HepG2 (cell line): ENCODE data around the gene DAPK1. TPM values are rescaled to one million over a fixed set of nuclear protein-coding genes. Genes with fewer than 3 reads are reported as not detected.

Source experiments
- NBN ChIP-seq: fragments of 450-650 bp; conservative IDR thresholded peaks from 2 replicates; pipeline ENCODE4 v1.6.1; 2017
- ZNF766 ChIP-seq: sonication (generic); formaldehyde crosslinking; IDR thresholded peaks from 2 replicates; pipeline ENCODE4 v1.5.0; 2020; ENCODE audit warnings: missing genetic modification reagents, borderline replicate concordance
- polyA plus RNA-seq, 8 experiments: library from polyadenylated mRNA; depleted of rRNA in 3 of 8; stranded (reverse) in 7 of 8; unstranded in 1 of 8; fragments of >200 nt; fragmentation: Illumina TruSeq in 4 of 8; extraction: Trizol in 4 of 8; gene quantifications; 2 replicates each; pipeline versions ENCODE4 v1.2.1 to v1.2.3, GENCODE V29; 2011 to 2016; ENCODE audit warnings: low read depth in 4 of 8, missing spikeins in 1 of 8, mixed read lengths in 1 of 8; ENCODE audit not compliant: insufficient read depth in 1 of 8
- total RNA-seq, 5 experiments: library from RNA; depleted of rRNA; stranded (reverse); fragments of >200 nt; fragmentation: Illumina TruSeq; extraction: Trizol; gene quantifications; 2 replicates each; pipeline ENCODE4 v1.2.3, GENCODE V29; 2016; ENCODE audit warnings: low read depth in 1 of 5
- TF ChIP-seq, protein P1 (sequence below): sonication (generic); formaldehyde crosslinking; IDR thresholded peaks from 2 replicates; pipeline ENCODE4 v1.4.0; 2020; ENCODE audit warnings: mild to moderate bottlenecking, missing genetic modification reagents
- TF ChIP-seq, protein P2 (sequence below): IDR thresholded peaks from 2 replicates; pipeline ENCODE4 v1.6.1; 2012; ENCODE audit warnings: inconsistent platforms
- TF ChIP-seq, protein P3 (sequence below): sonication (generic); formaldehyde crosslinking; IDR thresholded peaks from 2 replicates; pipeline ENCODE4 v1.4.0; 2020; ENCODE audit warnings: mild to moderate bottlenecking, missing genetic modification reagents

Gene DAPK1
- total and polyA plus RNA-seq, 2 of the 13 experiments (the other 11 are each of a cell fraction or from before 2014, with no cell fraction given), result 35.7 to 35.9 TPM

DNA sequence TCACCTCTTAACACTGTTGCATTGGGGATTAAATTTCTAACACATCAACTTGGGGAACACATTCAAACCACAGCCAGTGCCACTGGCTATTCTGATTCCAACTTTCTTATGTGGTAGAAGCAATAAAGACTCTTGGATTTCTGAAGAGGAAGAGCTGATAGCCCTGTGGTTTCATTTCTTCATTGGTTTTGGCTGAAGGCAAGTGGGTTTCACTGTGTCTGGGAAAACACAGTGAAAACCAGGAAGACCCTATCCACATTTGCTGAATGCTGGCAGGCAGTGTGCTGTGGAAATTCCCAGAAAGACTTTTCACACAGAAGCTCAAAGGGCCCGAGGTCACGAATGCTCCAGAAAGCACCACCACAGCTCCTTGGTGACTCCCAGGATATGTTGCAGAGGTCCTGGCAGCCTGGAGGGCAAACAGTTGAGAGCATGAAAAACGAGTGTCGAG lies 67.1 kb downstream of the DAPK1 start (continued):
- TF ChIP-seq, protein P1, sequence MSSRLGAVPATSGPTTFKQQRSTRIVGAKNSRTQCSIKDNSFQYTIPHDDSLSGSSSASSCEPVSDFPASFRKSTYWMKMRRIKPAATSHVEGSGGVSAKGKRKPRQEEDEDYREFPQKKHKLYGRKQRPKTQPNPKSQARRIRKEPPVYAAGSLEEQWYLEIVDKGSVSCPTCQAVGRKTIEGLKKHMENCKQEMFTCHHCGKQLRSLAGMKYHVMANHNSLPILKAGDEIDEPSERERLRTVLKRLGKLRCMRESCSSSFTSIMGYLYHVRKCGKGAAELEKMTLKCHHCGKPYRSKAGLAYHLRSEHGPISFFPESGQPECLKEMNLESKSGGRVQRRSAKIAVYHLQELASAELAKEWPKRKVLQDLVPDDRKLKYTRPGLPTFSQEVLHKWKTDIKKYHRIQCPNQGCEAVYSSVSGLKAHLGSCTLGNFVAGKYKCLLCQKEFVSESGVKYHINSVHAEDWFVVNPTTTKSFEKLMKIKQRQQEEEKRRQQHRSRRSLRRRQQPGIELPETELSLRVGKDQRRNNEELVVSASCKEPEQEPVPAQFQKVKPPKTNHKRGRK, result no peak
- TF ChIP-seq, protein P2, sequence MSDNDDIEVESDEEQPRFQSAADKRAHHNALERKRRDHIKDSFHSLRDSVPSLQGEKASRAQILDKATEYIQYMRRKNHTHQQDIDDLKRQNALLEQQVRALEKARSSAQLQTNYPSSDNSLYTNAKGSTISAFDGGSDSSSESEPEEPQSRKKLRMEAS, result no peak
- TF ChIP-seq NBN (no peak), ZNF766 (CRISPR knock-in tag) (no peak)
- TF ChIP-seq, protein P3, sequence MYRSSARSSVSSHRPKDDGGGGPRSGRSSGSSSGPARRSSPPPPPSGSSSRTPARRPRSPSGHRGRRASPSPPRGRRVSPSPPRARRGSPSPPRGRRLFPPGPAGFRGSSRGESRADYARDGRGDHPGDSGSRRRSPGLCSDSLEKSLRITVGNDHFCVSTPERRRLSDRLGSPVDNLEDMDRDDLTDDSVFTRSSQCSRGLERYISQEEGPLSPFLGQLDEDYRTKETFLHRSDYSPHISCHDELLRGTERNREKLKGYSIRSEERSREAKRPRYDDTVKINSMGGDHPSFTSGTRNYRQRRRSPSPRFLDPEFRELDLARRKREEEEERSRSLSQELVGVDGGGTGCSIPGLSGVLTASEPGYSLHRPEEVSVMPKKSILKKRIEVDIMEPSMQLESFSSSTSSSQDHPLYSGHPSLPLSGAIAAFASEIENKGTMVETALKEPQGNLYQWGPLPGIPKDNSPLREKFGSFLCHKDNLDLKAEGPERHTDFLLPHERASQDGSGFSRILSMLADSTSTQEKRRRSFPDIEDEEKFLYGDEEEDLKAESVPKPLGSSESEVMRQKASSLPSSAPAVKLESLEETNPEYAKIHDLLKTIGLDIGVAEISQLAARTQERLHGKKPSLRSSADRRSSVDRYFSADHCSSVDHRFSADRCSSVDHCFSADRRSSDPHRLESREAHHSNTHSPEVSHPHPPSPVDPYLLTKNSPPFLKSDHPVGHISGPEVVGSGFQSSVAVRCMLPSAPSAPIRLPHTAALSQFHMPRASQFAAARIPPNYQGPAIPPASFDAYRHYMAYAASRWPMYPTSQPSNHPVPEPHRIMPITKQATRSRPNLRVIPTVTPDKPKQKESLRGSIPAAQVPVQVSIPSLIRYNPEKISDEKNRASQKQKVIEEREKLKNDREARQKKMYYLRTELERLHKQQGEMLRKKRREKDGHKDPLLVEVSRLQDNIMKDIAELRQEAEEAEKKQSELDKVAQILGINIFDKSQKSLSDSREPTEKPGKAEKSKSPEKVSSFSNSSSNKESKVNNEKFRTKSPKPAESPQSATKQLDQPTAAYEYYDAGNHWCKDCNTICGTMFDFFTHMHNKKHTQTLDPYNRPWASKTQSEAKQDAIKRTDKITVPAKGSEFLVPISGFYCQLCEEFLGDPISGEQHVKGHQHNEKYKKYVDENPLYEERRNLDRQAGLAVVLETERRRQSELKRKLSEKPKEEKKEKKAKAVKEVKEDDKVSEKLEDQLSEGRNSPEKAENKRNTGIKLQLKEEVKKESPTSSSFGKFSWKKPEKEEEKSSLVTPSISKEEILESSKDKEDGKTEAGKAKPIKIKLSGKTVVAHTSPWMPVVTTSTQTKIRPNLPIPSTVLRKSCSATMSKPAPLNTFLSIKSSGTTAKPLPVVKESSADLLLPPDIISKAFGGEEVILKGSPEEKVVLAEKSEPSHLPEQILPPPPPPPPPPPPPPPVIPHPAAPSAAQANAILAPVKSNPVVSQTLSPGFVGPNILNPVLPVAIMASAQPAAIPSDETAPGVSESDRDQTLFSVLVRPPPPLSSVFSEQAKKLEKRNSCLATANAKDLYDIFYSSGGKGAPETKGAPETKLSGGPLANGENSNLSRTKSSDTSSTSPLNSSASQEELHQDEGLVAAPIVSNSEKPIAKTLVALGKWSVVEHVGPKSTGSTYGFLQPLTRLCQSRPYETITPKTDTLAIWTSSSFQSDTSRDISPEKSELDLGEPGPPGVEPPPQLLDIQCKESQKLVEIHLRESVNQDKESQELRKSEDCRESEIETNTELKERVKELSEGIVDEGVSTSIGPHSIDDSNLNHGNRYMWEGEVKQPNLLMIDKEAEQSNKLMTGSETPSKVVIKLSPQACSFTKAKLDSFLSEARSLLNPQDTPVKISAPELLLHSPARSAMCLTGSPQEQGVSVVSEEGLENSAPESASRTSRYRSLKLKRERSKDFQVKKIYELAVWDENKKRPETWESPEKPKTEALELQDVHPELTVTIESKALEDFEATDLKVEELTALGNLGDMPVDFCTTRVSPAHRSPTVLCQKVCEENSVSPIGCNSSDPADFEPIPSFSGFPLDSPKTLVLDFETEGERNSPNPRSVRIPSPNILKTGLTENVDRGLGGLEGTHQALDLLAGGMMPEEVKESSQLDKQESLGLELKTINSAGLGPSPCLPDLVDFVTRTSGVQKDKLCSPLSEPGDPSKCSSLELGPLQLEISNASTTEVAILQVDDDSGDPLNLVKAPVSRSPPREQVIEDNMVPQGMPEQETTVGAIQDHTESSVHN (CRISPR knock-in tag), result no peak
